K562 (cell line): Measurements from ENCODE around the gene CDIPT. TPM values are rescaled to one million over a fixed set of nuclear protein-coding genes. Genes with fewer than 3 reads are reported as not detected.

ENCODE experiments used
- ATAC-seq: fragments of 200-7000 bp; cut with Tn5 transposase; 3 replicates; pipeline ENCODE4 v1.9.1; 2020; ENCODE audit warnings: moderate library complexity
- BruUV-seq: library from RNA; stranded (reverse); fragments of 400-500 nt; replicated peaks from 2 replicates; lab custom pipeline; 2021; lab: Mats Ljungman, UMichigan
- CTCF ChIA-PET: fragments of 300-600 bp; formaldehyde crosslinking; extraction: SDS; loops from one replicate; lab custom pipeline; 2021; ENCODE audit warnings: low intra/inter-chr PET ratio; lab: Yijun Ruan, JAX
- POLR2A ChIA-PET: fragments of 300-600, 350-650 bp; sonication (Branson Sonifier 250); formaldehyde crosslinking; extraction: SDS; loops from one replicate; lab custom pipeline; 2021; ENCODE audit warnings: antibody characterized with exemption, inconsistent platforms; lab: Yijun Ruan, JAX
- DNase-seq, 4 experiments: peaks; one replicate each; pipeline versions ENCODE4 v3.0.0 to v3.0.0-alpha.2; 2011 to 2018; ENCODE audit warnings: low spot score in 3 of 4, mixed read lengths in 3 of 4; ENCODE audit errors: extremely low read depth in 1 of 4
- FAIRE-seq: peaks from 2 replicates; lab custom pipeline; 2011; peaks lifted over from hg19 to GRCh38; lab: Jason Lieb, UNC
- H2AFZ ChIP-seq: 2 replicates; pipeline ENCODE4 v1.6.0; 2011; ENCODE audit warnings: low read depth, low read length, control low read depth, inconsistent platforms
- H3K27ac ChIP-seq: fragments of 200-600 bp; 3 replicates; pipeline ENCODE4 v1.8.0; 2011; ENCODE audit warnings: low read depth, mild to moderate bottlenecking, control low read depth, inconsistent platforms, low read length, moderate library complexity, mixed read lengths; ENCODE audit errors: extremely low read depth
- H3K27me3 ChIP-seq, 2 experiments: fragments of 300-600 bp in 1 of 2; 2 replicates in 1 of 2; 3 replicates in 1 of 2; pipeline versions ENCODE4 v1.6.0 to v1.8.0; 2011; ENCODE audit warnings: inconsistent platforms in 2 of 2, low read length in 2 of 2, mild to moderate bottlenecking in 1 of 2, mixed read lengths in 1 of 2, moderate library complexity in 1 of 2; ENCODE audit not compliant: control insufficient read depth in 2 of 2, insufficient read depth in 2 of 2
- H3K36me3 ChIP-seq: fragments of 300-600 bp; 3 replicates; pipeline ENCODE4 v1.8.0; 2011; ENCODE audit warnings: mild to moderate bottlenecking, low read length, inconsistent platforms; ENCODE audit not compliant: control insufficient read depth, insufficient read depth
- H3K4me1 ChIP-seq, 2 experiments: fragments of 200-600 bp in 1 of 2; replicated peaks in 1 of 2; 2 replicates in 1 of 2; 3 replicates in 1 of 2; pipeline versions ENCODE4 v1.5.1 to v1.8.0; 2011; ENCODE audit warnings: inconsistent platforms in 2 of 2, low read length in 2 of 2, mild to moderate bottlenecking in 1 of 2, mixed read lengths in 1 of 2, moderate library complexity in 1 of 2; ENCODE audit not compliant: control insufficient read depth in 2 of 2, insufficient read depth in 2 of 2
- H3K4me2 ChIP-seq: 2 replicates; pipeline ENCODE4 v1.6.1; 2011; ENCODE audit warnings: low read length, control low read depth, inconsistent platforms, mixed read lengths; ENCODE audit not compliant: insufficient read depth
- H3K4me3 ChIP-seq: fragments of 200-600 bp; sonication (generic), shearing (Covaris generic); 2 replicates; pipeline ENCODE4 v1.5.1; 2016; ENCODE audit warnings: control low read depth, inconsistent platforms
- H3K79me2 ChIP-seq: fragments of 200-600 bp; 3 replicates; pipeline ENCODE4 v1.8.0; 2011; ENCODE audit warnings: low read length, inconsistent platforms; ENCODE audit not compliant: control insufficient read depth, insufficient read depth
- H3K9ac ChIP-seq, 2 experiments: 2 replicates each; pipeline versions ENCODE4 v1.6.0 to v1.6.1; 2011; ENCODE audit warnings: low read depth in 2 of 2, low read length in 2 of 2, control low read depth in 1 of 2, inconsistent platforms in 1 of 2, mild to moderate bottlenecking in 1 of 2, mixed read lengths in 1 of 2; ENCODE audit not compliant: insufficient read depth in 1 of 2
- H3K9me1 ChIP-seq: one replicate; pipeline ENCODE4 v1.6.0; 2011; ENCODE audit warnings: inconsistent platforms, mild to moderate bottlenecking, low read length, moderate library complexity; ENCODE audit not compliant: control insufficient read depth, insufficient read depth
- H3K9me3 ChIP-seq: replicated peaks from 2 replicates; pipeline ENCODE4 v1.5.1; 2011; ENCODE audit warnings: low read depth, low read length, inconsistent platforms; ENCODE audit not compliant: control insufficient read depth, insufficient read depth
- H4K20me1 ChIP-seq: replicated peaks from 2 replicates; pipeline ENCODE4 v1.6.1; 2011; ENCODE audit warnings: low read length, inconsistent platforms, mixed read lengths; ENCODE audit not compliant: control insufficient read depth, insufficient read depth
- ARID1B ChIP-seq: fragments of 450-650 bp; IDR thresholded peaks from 2 replicates; pipeline ENCODE4 v1.6.1; 2016; ENCODE audit warnings: antibody characterized with exemption, mild to moderate bottlenecking, inconsistent platforms
- CBFA2T2 ChIP-seq: fragments of 450-650 bp; conservative IDR thresholded peaks from 2 replicates; pipeline ENCODE4 v1.6.1; 2017; ENCODE audit warnings: mild to moderate bottlenecking
- CBFA2T3 ChIP-seq: fragments of 450-650 bp; IDR thresholded peaks from 2 replicates; pipeline ENCODE4 v1.6.1; 2017
- DLX4 ChIP-seq: fragments of 250-450 bp; sonication (Bioruptor Pico); IDR thresholded peaks from 2 replicates; pipeline ENCODE4 v1.6.1; 2021; ENCODE audit warnings: mild to moderate bottlenecking
- MAFG ChIP-seq: fragments of 450-650 bp; conservative IDR thresholded peaks from 2 replicates; pipeline ENCODE4 v1.6.1; 2016; ENCODE audit warnings: missing genetic modification characterization, missing compliant biosample characterization
- MNT ChIP-seq, 2 experiments: fragments of 450-650 bp; conservative IDR thresholded peaks; 2 replicates each; pipeline ENCODE4 v1.6.1; 2017; ENCODE audit warnings: mild to moderate bottlenecking in 2 of 2, moderate library complexity in 2 of 2
- NRF1 ChIP-seq, 2 experiments: fragments of 450-650 bp; IDR thresholded peaks in 1 of 2; conservative IDR thresholded peaks in 1 of 2; 2 replicates each; pipeline ENCODE4 v1.6.1; 2014; ENCODE audit warnings: mild to moderate bottlenecking in 2 of 2
- RBFOX2 ChIP-seq: fragments of 200-400 bp; formaldehyde crosslinking; IDR thresholded peaks from 2 replicates; pipeline ENCODE4 v1.6.1; 2017; ENCODE audit warnings: low read depth, mild to moderate bottlenecking, low read length, moderate library complexity
- SMAD2 ChIP-seq: fragments of 150-350 bp; IDR thresholded peaks from 2 replicates; pipeline ENCODE4 v1.6.1; 2014; ENCODE audit warnings: low read depth, mild to moderate bottlenecking, low read length
- THRA ChIP-seq: fragments of 450-650 bp; IDR thresholded peaks from 2 replicates; pipeline ENCODE4 v1.6.1; 2017; ENCODE audit warnings: mild to moderate bottlenecking, moderate library complexity
- ZBTB7A ChIP-seq: IDR thresholded peaks from 2 replicates; pipeline ENCODE4 v1.6.1; 2011; ENCODE audit warnings: low read depth, mild to moderate bottlenecking, low read length, moderate library complexity, borderline replicate concordance; ENCODE audit not compliant: control insufficient read depth
- ZBTB9 ChIP-seq: fragments of 450-650 bp; formaldehyde crosslinking; IDR thresholded peaks from 2 replicates; pipeline ENCODE4 v1.4.0; 2020; ENCODE audit warnings: mild to moderate bottlenecking, moderate library complexity
- ZNF282 ChIP-seq: sonication (generic); formaldehyde crosslinking; IDR thresholded peaks from 2 replicates; pipeline ENCODE4 v1.8.1; 2023; ENCODE audit warnings: missing genetic modification reagents
- ZNF3 ChIP-seq: fragments of 250-450 bp; sonication (Bioruptor Pico); IDR thresholded peaks from 2 replicates; pipeline ENCODE4 v1.5.0; 2021; ENCODE audit warnings: mild to moderate bottlenecking, moderate library complexity
- ZNF316 ChIP-seq: fragments of 450-650 bp; IDR thresholded peaks from 2 replicates; pipeline ENCODE4 v1.6.1; 2016
- WGBS: fragments of 100-300 bp; shearing (Covaris generic); methylation state at CpG from one replicate; pipeline ENCODE4 v1.1.6; 2016; ENCODE audit warnings: low coverage, mixed read lengths; ENCODE audit not compliant: insufficient coverage; ENCODE audit errors: missing lambda C conversion rate; 5-methylcytosine and 5-hydroxymethylcytosine counted together
- in situ Hi-C: fragments of 300-500 bp; cut with MboI; formaldehyde crosslinking; loops from 4 replicates; pipeline ENCODE4 v1.15.0; 2018; ENCODE audit warnings: inconsistent platforms, mixed read lengths
- intact Hi-C: fragments of 100-400 bp; cut with micrococcal nuclease; formaldehyde crosslinking; loops from 2 replicates; pipeline ENCODE4 v1.14.2; 2022
- polyA plus RNA-seq, 8 experiments: library from polyadenylated mRNA; depleted of rRNA in 4 of 8; stranded (reverse) in 5 of 8; unstranded in 3 of 8; fragments of >200 nt; fragmentation: Nextera tagmentation in 2 of 8; fragmentation: Illumina TruSeq in 1 of 8; extraction: Ambion mirVana in 2 of 8; extraction: Trizol in 1 of 8; gene quantifications; 2 replicates each; pipeline versions ENCODE4 v1.2.1 to v1.2.3, GENCODE V29; 2011 to 2014; ENCODE audit warnings: inconsistent platforms in 1 of 8, missing spikeins in 1 of 8
- total RNA-seq, 7 experiments: library from RNA; depleted of rRNA in 6 of 7; stranded (reverse); fragments of >200 nt in 6 of 7; fragmentation: Illumina TruSeq in 2 of 7; extraction: Trizol in 2 of 7; gene quantifications; 2 replicates each; pipeline versions ENCODE4 v1.2.1 to v1.2.3, GENCODE V29; 2011 to 2021; ENCODE audit warnings: low replicate concordance in 1 of 7

Gene CDIPT
- total and polyA plus RNA-seq, 9 of the 15 experiments (the other 6 are each of a cell fraction or from before 2014, with no cell fraction given): 1.3 to 37.0 (median 23.0) TPM

GRCh38 chr16:29826342-29826695 is 36.7 kb downstream of the CDIPT start (continued):
- no peak for TF ChIP-seq SMAD2
- no peak for TF ChIP-seq ZBTB9 (CRISPR knock-in tag)

- in situ Hi-C loops: no loop called here
- TF ChIP-seq ZNF3: no peak
- TF ChIP-seq ZNF316: peak; percentile 57
- TF ChIP-seq MNT (conservative IDR thresholded peaks at IDR 0.05): no peak
- peak; percentile 73 to 78 for TF ChIP-seq NRF1 (conservative IDR thresholded peaks at IDR 0.05 in 1 of 2, IDR thresholded peaks at IDR 0.05 in 1 of 2)
- peak; percentile 45; the same call in 1 of the 2 replicates for TF ChIP-seq ZBTB7A
- peak; percentile 45 for TF ChIP-seq CBFA2T3
- no peak for TF ChIP-seq THRA
- peak; percentile 53; the same call in 1 of the 2 replicates for TF ChIP-seq MAFG (tag)
- no peak for TF ChIP-seq DLX4 (CRISPR knock-in tag)
- 0 out of 2 replicates have a peak, but pooled peaks have one; percentile 21 for TF ChIP-seq RBFOX2
- TF ChIP-seq CBFA2T2: peak; percentile 33
- peak; percentile 32; the same call in 1 of the 2 replicates for TF ChIP-seq ARID1B
- 0 out of 2 replicates have a peak, but pooled peaks have one; percentile 24 for TF ChIP-seq ZNF282 (CRISPR knock-in tag)
Measured at GRCh38 chr16:29825145-29826044, 37.6 kb downstream of the CDIPT start.

More at GRCh38 chr16:29825145-29826044, 37.6 kb downstream of the CDIPT start:
- ChIA-PET POLR2A (interaction anchor here (0.6 to 1.0 kb wide), 8 partner anchors 9 to 98 kb away, joined by 3 to 7 read pairs (median 4); partner anchors contain the start of gene PAGR1), CTCF (no interaction called here)
- H3K4me1 ChIP-seq: peaks cover 16 to 29% of the 10 kb centered on the region in 2 experiments
- H3K4me2 ChIP-seq: 0 out of 2 replicates have a peak overlapping the region, but pooled peaks have one; percentile 1
- H3K9me3 ChIP-seq: no peaks in the 10 kb centered on the region
- no peaks in the 10 kb centered on the region; the same call in 1 of the 2 replicates for H4K20me1 ChIP-seq
- no peak overlapping the region for H2AFZ ChIP-seq
- FAIRE-seq: peak; percentile 52
- WGBS: 41% methylated on average over 10 of the region's 10 CpGs
- DNase-seq: peak; percentile 39 to 44 (median 42)
- H3K9ac ChIP-seq: peak overlapping the region in 1 of 2 experiments; percentile 70; a peak in 2 of 4 replicates
- H3K79me2 ChIP-seq: no peaks in the 10 kb centered on the region
- no peak overlapping the region for H3K4me3 ChIP-seq
- H3K36me3 ChIP-seq: no peaks in the 10 kb centered on the region; the same call in 2 of the 3 replicates
- intact Hi-C loops: no loop called here
- BruUV-seq: no TSS peak
- H3K9me1 ChIP-seq: peaks cover 3% of the 10 kb centered on the region
- peaks cover 2 to 8% of the 10 kb centered on the region in 2 experiments; a peak in 3 of 5 replicates for H3K27me3 ChIP-seq
- ATAC-seq: peak; percentile 51
- H3K27ac ChIP-seq: no peak overlapping the region
